Left colon (tissue), 2 donors: Measurements from ENCODE around the gene RPTOR. TPM values are rescaled to one million over a fixed set of nuclear protein-coding genes. Genes with fewer than 3 reads are reported as not detected.
"Not testable (repeated sequence)": the region's sequence is repeated elsewhere in the genome, so short reads cannot be mapped to it uniquely, and the experiment has no call there.

Experiments
- ATAC-seq: fragments of 200-7000 bp; cut with Tn5 transposase; one replicate; pipeline ENCODE4 v1.9.1; 2020; ENCODE audit warnings: mild to moderate bottlenecking, moderate library complexity
- DNase-seq, 2 donors: peaks; one replicate each; pipeline ENCODE4 v3.0.0-alpha.2; 2020
- intact Hi-C, 2 donors: fragments of 100-400 bp; cut with DNase I in 1 of 2; cut with micrococcal nuclease in 1 of 2; formaldehyde crosslinking; loops; one replicate each; pipeline versions ENCODE4 v1.11.2 to v1.14.0; 2022; cut with DNase I, micrococcal nuclease
- total RNA-seq, 2 donors: library from RNA; stranded (reverse); fragmentation: NEBNext Ultra II Directional; extraction: Animal tissue kit (Norgen Biotek cat#: 25700); gene quantifications; one replicate each; pipeline ENCODE4 v1.2.1, GENCODE V29; 2021
- donor health status: DM: no; HTN: no; CAD: no.
- donor health status: DM: yes; HTN: yes; CAD: no.

RPTOR gene
- total RNA-seq, 2 donors from 2014 or later, result 33.4 to 35.7 TPM

- intact Hi-C loops, result loop anchor here in 1 of 2 donors (10.0 kb wide), 1 partner anchor 113 kb away; no protein-coding TSS in a partner anchor
- DNase-seq, result no peak
Measured at GRCh38 chr17:80861418-80861815, 316.8 kb downstream of the RPTOR start.

GRCh38 chr17:80861892-80862291 lies 317.3 kb downstream of the RPTOR start:
- ATAC-seq (no peak), DNase-seq (no peak)
- intact Hi-C loops, result loop anchor here in 1 of 2 donors (10.0 kb wide), 1 partner anchor 113 kb away; no protein-coding TSS in a partner anchor

More at GRCh38 chr17:80861418-80861815, 316.8 kb downstream of the RPTOR start:
- no peak for ATAC-seq

GRCh38 chr17:80862481-80862961 lies 317.9 kb downstream of the RPTOR start:
- ATAC-seq (no peak), DNase-seq (no peak)
- intact Hi-C loops, result loop anchor here in 1 of 2 donors (10.0 kb wide), 1 partner anchor 112 kb away; no protein-coding TSS in a partner anchor

GRCh38 chr17:80862978-80863377 lies 318.3 kb downstream of the RPTOR start:
- ATAC-seq, result no peak
- intact Hi-C loops, result loop anchor here in 1 of 2 donors (10.0 kb wide), 1 partner anchor 112 kb away; no protein-coding TSS in a partner anchor

GRCh38 chr17:80863626-80864025 lies 319.0 kb downstream of the RPTOR start:
- no peak for DNase-seq

More at GRCh38 chr17:80862978-80863377, 318.3 kb downstream of the RPTOR start:
- DNase-seq, result no peak

GRCh38 chr17:80864751-80865150 lies 320.1 kb downstream of the RPTOR start:
- ATAC-seq, result no peak

More at GRCh38 chr17:80863626-80864025, 319.0 kb downstream of the RPTOR start:
- intact Hi-C loops, result loop anchor here in 1 of 2 donors (10.0 kb wide), 1 partner anchor 111 kb away; no protein-coding TSS in a partner anchor
- ATAC-seq, result no peak

GRCh38 chr17:80866050-80866793 lies 321.6 kb downstream of the RPTOR start:
- intact Hi-C loops, result loop anchor here in 1 of 2 donors (10.0 kb wide), 1 partner anchor 109 kb away; no protein-coding TSS in a partner anchor
- peak in 1 of 2 donors; percentile 79 for DNase-seq
- ATAC-seq, result peak; percentile 87

More at GRCh38 chr17:80864751-80865150, 320.1 kb downstream of the RPTOR start:
- intact Hi-C loops, result loop anchor here in 1 of 2 donors (10.0 kb wide), 1 partner anchor 110 kb away; no protein-coding TSS in a partner anchor
- DNase-seq, result no peak

- ATAC-seq (no peak), DNase-seq (no peak)
- intact Hi-C loops, result loop anchor here in 1 of 2 donors (10.0 kb wide), 1 partner anchor 107 kb away; no protein-coding TSS in a partner anchor
Measured at GRCh38 chr17:80868022-80868609, 323.5 kb downstream of the RPTOR start.

- intact Hi-C loops, result loop anchor here in 1 of 2 donors (10.0 kb wide), 1 partner anchor 105 kb away; no protein-coding TSS in a partner anchor
- peak in 1 of 2 donors; percentile 10 for DNase-seq
- ATAC-seq, result no peak
Measured at GRCh38 chr17:80869481-80870145, 325.0 kb downstream of the RPTOR start.

GRCh38 chr17:80870401-80870800 lies 325.8 kb downstream of the RPTOR start:
- peak in 1 of 2 donors; percentile 19 for DNase-seq
- no peak for ATAC-seq
- intact Hi-C loops, result no loop called here

GRCh38 chr17:80871341-80871740 lies 326.7 kb downstream of the RPTOR start:
- ATAC-seq (no peak), DNase-seq (peak in 1 of 2 donors; percentile 24)
- intact Hi-C loops, result no loop called here

GRCh38 chr17:80872001-80872500 lies 327.4 kb downstream of the RPTOR start:
- intact Hi-C loops, result no loop called here
- no peak for DNase-seq

GRCh38 chr17:80872501-80873306 lies 328.1 kb downstream of the RPTOR start:
- DNase-seq (peak in 1 of 2 donors; percentile 19), ATAC-seq (no peak)
- intact Hi-C loops, result no loop called here

More at GRCh38 chr17:80872001-80872500, 327.4 kb downstream of the RPTOR start:
- no peak for ATAC-seq

- DNase-seq, result peak in 1 of 2 donors; percentile 14
- intact Hi-C loops, result no loop called here
- ATAC-seq, result no peak
Measured at GRCh38 chr17:80873307-80873951, 328.8 kb downstream of the RPTOR start.

GRCh38 chr17:80874866-80875445 lies 330.3 kb downstream of the RPTOR start:
- DNase-seq, result no peak
- intact Hi-C loops, result no loop called here
- no peak for ATAC-seq

GRCh38 chr17:80875480-80875995 lies 330.9 kb downstream of the RPTOR start:
- ATAC-seq, intact Hi-C loops: not testable (repeated sequence)

More at GRCh38 chr17:80875480-80875995, 330.9 kb downstream of the RPTOR start:
- DNase-seq, result not testable (repeated sequence)
